ENCODE measurements around the gene CHRND. TPM values are rescaled to one million over a fixed set of nuclear protein-coding genes. Genes with fewer than 3 reads are reported as not detected.

The CHRND gene
- total and polyA plus RNA-seq, 7 experiments from 2014 or later, result 0.13 TPM; not detected in 6

DNA sequence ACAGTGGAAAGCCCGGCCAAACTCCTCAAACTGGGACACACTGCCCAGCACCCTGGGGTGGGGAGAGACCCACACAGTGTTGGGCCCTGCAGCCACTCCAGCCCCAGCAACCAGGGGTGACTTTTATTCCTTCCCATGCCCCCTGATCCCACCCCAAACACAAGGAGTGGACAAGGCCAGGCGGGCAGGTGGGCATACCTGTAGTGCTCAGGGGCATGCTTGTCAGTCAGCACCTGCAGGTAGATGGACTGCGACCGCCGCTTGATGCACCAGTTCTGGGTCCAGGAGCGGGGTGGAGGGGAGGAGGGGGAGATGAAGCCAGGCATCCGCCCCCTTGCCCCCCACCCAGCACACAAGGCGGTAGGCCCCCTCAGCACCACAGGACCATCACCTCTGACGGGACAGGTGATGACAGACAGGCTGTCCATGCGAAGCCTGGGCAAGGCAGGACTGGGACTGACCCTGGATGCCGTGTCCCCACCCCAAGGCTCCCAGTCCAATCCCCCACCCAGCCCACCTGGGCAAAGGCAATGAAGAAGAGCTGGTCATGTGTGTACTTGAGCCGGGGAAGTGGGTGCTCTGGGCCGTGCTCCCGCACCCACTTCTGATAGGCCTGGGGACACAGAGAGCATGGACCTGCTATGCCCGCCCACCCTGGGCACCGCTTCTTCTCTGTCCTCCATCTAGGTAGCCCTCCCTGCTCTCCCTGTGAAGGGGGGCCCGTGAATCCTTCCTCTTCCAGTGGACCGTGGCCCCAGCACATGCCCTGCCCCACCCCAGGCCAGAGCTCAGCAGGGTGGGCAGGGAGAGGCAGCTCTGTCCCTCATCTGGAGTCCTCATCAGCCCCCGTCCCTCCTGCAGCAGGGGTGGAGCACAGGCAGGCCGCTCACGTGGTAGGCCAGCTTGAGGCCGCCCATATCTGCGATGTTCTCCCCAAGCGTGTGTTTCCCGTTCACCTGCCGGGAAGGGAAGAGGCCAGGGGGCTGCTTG lies 45.5 kb upstream of the CHRND start:
- Mint-ChIP-seq H3K9me3 (no peaks in the 10 kb centered on the region), H3K4me3 (no peak overlapping the region), H3K36me3 (no peaks in the 10 kb centered on the region), H3K27ac (no peak overlapping the region), H3K27me3 (peaks cover 13 to 24% (median 20%) of the 10 kb centered on the region in 5 donors), H3K4me1 (peaks cover 0 to 6% (median 4%) of the 10 kb centered on the region in 7 donors)
- Histone ChIP-seq H3K4me1 (ENCODE audit: control insufficient read depth in 2 of 2, insufficient read depth in 2 of 2, low read length in 2 of 2) (no peaks in the 10 kb centered on the region), H3K36me3 (ENCODE audit: control insufficient read depth in 2 of 3, insufficient read depth in 3 of 3, low read length in 3 of 3) (no peaks in the 10 kb centered on the region), H3K27ac (ENCODE audit: low read depth, low read length) (no peak overlapping the region), H3K4me3 (ENCODE audit: low read length) (no peak overlapping the region), H3K27me3 (ENCODE audit: control insufficient read depth in 2 of 2, insufficient read depth in 2 of 2, low read length in 2 of 2) (no peaks in the 10 kb centered on the region), H3K9me3 (ENCODE audit: control insufficient read depth in 2 of 3, low read length in 3 of 3) (no peaks in the 10 kb centered on the region)
- DNase-seq (no peak), ATAC-seq (no peak)
- POLR2A ChIA-PET, result no interaction called here
- intact Hi-C loops (cut with micrococcal nuclease), result no loop called here
- CTCF ChIA-PET, result no interaction called here

GRCh38 chr2:232481322-232482140 lies 44.4 kb upstream of the CHRND start:
- Mint-ChIP-seq H3K4me1 (peaks cover 0 to 6% (median 5%) of the 10 kb centered on the region in 7 donors), H3K36me3 (no peaks in the 10 kb centered on the region), H3K27me3 (peaks cover 13 to 25% (median 17%) of the 10 kb centered on the region in 5 donors), H3K27ac (no peak overlapping the region), H3K4me3 (no peak overlapping the region), H3K9me3 (no peaks in the 10 kb centered on the region)
- POLR2A ChIA-PET, result no interaction called here
- Histone ChIP-seq H3K4me1 (ENCODE audit: control insufficient read depth in 2 of 2, insufficient read depth in 2 of 2, low read length in 2 of 2) (no peaks in the 10 kb centered on the region), H3K27ac (ENCODE audit: low read depth, low read length) (no peak overlapping the region), H3K27me3 (ENCODE audit: control insufficient read depth in 2 of 2, insufficient read depth in 2 of 2, low read length in 2 of 2) (no peaks in the 10 kb centered on the region), H3K4me3 (ENCODE audit: low read length) (no peak overlapping the region), H3K36me3 (ENCODE audit: control insufficient read depth in 2 of 3, insufficient read depth in 3 of 3, low read length in 3 of 3) (no peaks in the 10 kb centered on the region), H3K9me3 (ENCODE audit: control insufficient read depth in 2 of 3, low read length in 3 of 3) (no peaks in the 10 kb centered on the region)
- intact Hi-C loops (cut with micrococcal nuclease), result no loop called here
- CTCF ChIA-PET, result no interaction called here
- ATAC-seq, result no peak
- DNase-seq, result no peak

- no peak overlapping the region for H3K4me3 Mint-ChIP-seq
- no peaks in the 10 kb centered on the region for H3K4me1 ChIP-seq (ENCODE audit: control insufficient read depth in 2 of 2, insufficient read depth in 2 of 2, low read length in 2 of 2)
- no peak for ATAC-seq
- peaks cover 13 to 25% (median 19%) of the 10 kb centered on the region in 5 donors for H3K27me3 Mint-ChIP-seq
- H3K4me3 ChIP-seq (ENCODE audit: low read length), result no peak overlapping the region
- H3K9me3 ChIP-seq (ENCODE audit: control insufficient read depth in 2 of 3, low read length in 3 of 3), result no peaks in the 10 kb centered on the region
- no peaks in the 10 kb centered on the region for H3K36me3 Mint-ChIP-seq
- H3K27me3 ChIP-seq (ENCODE audit: control insufficient read depth in 2 of 2, insufficient read depth in 2 of 2, low read length in 2 of 2), result no peaks in the 10 kb centered on the region
- ChIA-PET CTCF (no interaction called here), POLR2A (no interaction called here)
- peaks cover 0 to 6% (median 5%) of the 10 kb centered on the region in 7 donors for H3K4me1 Mint-ChIP-seq
- intact Hi-C loops (cut with micrococcal nuclease), result no loop called here
- H3K36me3 ChIP-seq (ENCODE audit: control insufficient read depth in 2 of 3, insufficient read depth in 3 of 3, low read length in 3 of 3), result no peaks in the 10 kb centered on the region
- DNase-seq, result no peak
- no peak overlapping the region for H3K27ac Mint-ChIP-seq
- H3K27ac ChIP-seq (ENCODE audit: low read depth, low read length), result no peak overlapping the region
- no peaks in the 10 kb centered on the region for H3K9me3 Mint-ChIP-seq
Observed at GRCh38 chr2:232482301-232483238, 43.4 kb upstream of the CHRND start.

DNA sequence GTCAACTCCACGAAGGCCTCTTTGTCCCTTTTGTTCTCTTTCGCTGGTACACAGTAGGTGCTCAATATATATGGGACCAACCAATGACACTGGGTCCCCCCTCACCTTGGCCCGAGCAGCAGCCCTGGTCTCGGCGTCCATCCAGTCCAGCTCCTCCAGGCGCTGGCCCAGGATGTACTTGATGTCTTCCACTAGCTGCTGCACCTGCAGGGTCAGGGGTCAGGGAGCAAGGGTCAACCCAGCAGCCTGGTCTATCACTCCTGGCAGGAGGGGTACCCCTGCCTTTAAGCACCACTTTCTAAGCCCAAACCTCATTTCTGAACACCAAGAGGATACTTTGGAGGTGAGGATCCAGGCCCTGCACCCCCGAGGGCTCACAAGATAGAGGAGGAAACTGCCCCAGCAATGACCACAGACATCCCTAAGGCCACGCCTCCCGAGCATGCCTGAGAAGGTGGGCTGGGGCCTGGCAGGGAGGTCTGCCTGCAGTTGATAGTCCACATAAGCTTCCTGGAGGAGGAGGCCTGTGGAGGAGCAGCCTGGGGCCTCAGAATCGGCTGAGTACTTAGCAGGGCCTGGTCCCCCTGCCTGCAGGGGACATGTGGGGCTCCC lies 42.5 kb upstream of the CHRND start:
- Mint-ChIP-seq H3K27ac (no peak overlapping the region), H3K36me3 (no peaks in the 10 kb centered on the region), H3K4me3 (no peak overlapping the region), H3K27me3 (peaks cover 16 to 29% (median 19%) of the 10 kb centered on the region in 5 donors), H3K4me1 (peaks cover 0 to 6% (median 5%) of the 10 kb centered on the region in 7 donors), H3K9me3 (no peaks in the 10 kb centered on the region)
- Histone ChIP-seq H3K9me3 (ENCODE audit: control insufficient read depth in 2 of 3, low read length in 3 of 3) (no peaks in the 10 kb centered on the region), H3K27ac (ENCODE audit: low read depth, low read length) (no peak overlapping the region), H3K4me3 (ENCODE audit: low read length) (no peak overlapping the region), H3K36me3 (ENCODE audit: control insufficient read depth in 2 of 3, insufficient read depth in 3 of 3, low read length in 3 of 3) (no peaks in the 10 kb centered on the region), H3K4me1 (ENCODE audit: control insufficient read depth in 2 of 2, insufficient read depth in 2 of 2, low read length in 2 of 2) (no peaks in the 10 kb centered on the region), H3K27me3 (ENCODE audit: control insufficient read depth in 2 of 2, insufficient read depth in 2 of 2, low read length in 2 of 2) (no peaks in the 10 kb centered on the region)
- intact Hi-C loops (cut with micrococcal nuclease), result no loop called here
- DNase-seq, result no peak
- ATAC-seq, result no peak
- ChIA-PET CTCF (no interaction called here), POLR2A (no interaction called here)

- H3K36me3 Mint-ChIP-seq, result no peaks in the 10 kb centered on the region
- no peaks in the 10 kb centered on the region for H3K9me3 Mint-ChIP-seq
- CTCF ChIA-PET, result interaction anchor here (0.6 kb wide), 1 partner anchor 1298 kb away, joined by 3 read pairs; no protein-coding TSS in a partner anchor
- Histone ChIP-seq H3K9me3 (ENCODE audit: control insufficient read depth in 2 of 3, low read length in 3 of 3) (no peaks in the 10 kb centered on the region), H3K27me3 (ENCODE audit: control insufficient read depth in 2 of 2, insufficient read depth in 2 of 2, low read length in 2 of 2) (no peaks in the 10 kb centered on the region), H3K4me3 (ENCODE audit: low read length) (no peak overlapping the region), H3K27ac (ENCODE audit: low read depth, low read length) (no peak overlapping the region), H3K36me3 (ENCODE audit: control insufficient read depth in 2 of 3, insufficient read depth in 3 of 3, low read length in 3 of 3) (no peaks in the 10 kb centered on the region), H3K4me1 (ENCODE audit: control insufficient read depth in 2 of 2, insufficient read depth in 2 of 2, low read length in 2 of 2) (no peaks in the 10 kb centered on the region)
- peaks cover 22 to 35% (median 25%) of the 10 kb centered on the region in 5 donors for H3K27me3 Mint-ChIP-seq
- POLR2A ChIA-PET, result no interaction called here
- peaks cover 0 to 11% (median 9%) of the 10 kb centered on the region in 7 donors for H3K4me1 Mint-ChIP-seq
- H3K4me3 Mint-ChIP-seq, result peak overlapping the region in 2 of 10 donors; percentile 38 to 45
- intact Hi-C loops (cut with micrococcal nuclease), result no loop called here
- no peak overlapping the region for H3K27ac Mint-ChIP-seq
- ATAC-seq (no peak), DNase-seq (no peak)
Observed at GRCh38 chr2:232483923-232484627, 41.9 kb upstream of the CHRND start.
